ENCODE data around the gene NPR2. TPM values are rescaled to one million over a fixed set of nuclear protein-coding genes. Genes with fewer than 3 reads are reported as not detected.

NPR2 gene
- total and polyA plus RNA-seq, 2 of the 13 experiments (the other 11 are each of a cell fraction or from before 2014, with no cell fraction given): 7.4 to 9.4 TPM

DNA sequence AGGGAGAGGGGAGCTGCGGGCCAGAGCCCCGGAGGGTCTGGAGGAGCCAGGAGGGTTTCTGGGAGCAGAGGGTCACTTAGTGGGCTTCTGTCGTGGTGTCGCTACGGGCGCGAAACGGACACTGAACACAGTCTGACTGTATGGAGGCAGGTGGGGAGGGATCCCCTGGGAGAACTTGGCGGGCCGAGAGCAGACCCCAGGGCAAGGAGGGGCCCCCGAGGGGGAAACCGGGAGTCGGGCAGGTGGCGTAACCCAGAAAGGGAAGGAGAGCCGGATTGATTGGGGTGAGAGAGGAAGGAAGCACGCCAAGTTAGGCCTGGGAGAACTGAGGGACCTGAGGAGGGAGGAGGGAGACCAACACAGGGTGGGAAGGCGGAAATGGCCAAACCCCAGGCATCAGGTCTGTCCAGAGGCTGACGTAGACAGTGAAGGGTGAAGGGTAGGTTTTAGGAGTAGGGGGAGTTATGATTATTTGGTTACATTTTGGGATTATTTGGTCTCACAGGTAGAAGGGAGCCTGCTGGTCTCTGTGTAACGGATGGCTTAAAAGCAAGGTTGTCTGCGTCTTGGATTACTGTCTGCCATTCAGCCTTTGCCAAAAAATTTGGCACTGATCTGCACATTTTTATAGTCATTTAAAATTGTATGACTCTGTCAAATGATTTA is 34.0 kb upstream of the NPR2 start:
- in situ Hi-C loops (cut with HindIII; ENCODE audit: extremely low pct_ligation_motif_present, low pct_unique_long_range_greater_than_20kb) (no loop called here), intact Hi-C loops (cut with micrococcal nuclease; ENCODE audit: unreplicated experiment) (loop anchor here (2.0 kb wide), 1 partner anchor 21 kb away; no protein-coding TSS in a partner anchor)
- BruUV-seq (replicated peaks): no TSS peak
- peak; percentile 75 for FAIRE-seq
- peak overlapping the region; percentile 82 to 90 (median 89) for H3K4me3 ChIP-seq (replicated peaks in 1 of 3; ENCODE audit: insufficient read depth in 1 of 3, low read depth in 2 of 3, low read length in 3 of 3)
- under 1% methylated on average over 17 of the region's 20 CpGs for WGBS (ENCODE audit: low lambda C conversion rate)
- no peaks in the 10 kb centered on the region for H4K20me1 ChIP-seq (ENCODE audit: insufficient read depth, low read length)
- H3K4me1 ChIP-seq (ENCODE audit: insufficient read depth, low read length): peaks cover 33% of the 10 kb centered on the region
- POLR2A ChIA-PET: interaction anchor here (0.6 to 1.5 kb wide), 10 partner anchors 9 to 334 kb away, joined by 3 to 21 read pairs (median 4); partner anchors contain the start of genes CREB3, GBA2, RGP1 and TLN1
- H3K4me2 ChIP-seq (ENCODE audit: low read depth, low read length): peak overlapping the region; percentile 95
- H3K9me3 ChIP-seq (ENCODE audit: low read length): no peaks in the 10 kb centered on the region
- peak; percentile 80 for ATAC-seq
- CTCF ChIA-PET (ENCODE audit: low intra/inter-chr PET ratio, low total read pairs): interaction anchor here (0.6 kb wide), 1 partner anchor 135 kb away, joined by 4 read pairs; no protein-coding TSS in a partner anchor
- no peaks in the 10 kb centered on the region; a peak in 1 of 5 replicates for H3K27me3 ChIP-seq (ENCODE audit: control insufficient read depth in 1 of 2, insufficient read depth in 2 of 2, low read length in 2 of 2)
- peak overlapping the region; percentile 95 for H3K27ac ChIP-seq (ENCODE audit: extremely low read length, insufficient read depth, low read length)
- peak overlapping the region; percentile 83 for H3K9ac ChIP-seq (ENCODE audit: insufficient read depth, low read depth, low read length)
- peaks cover 39% of the 10 kb centered on the region for H3K79me2 ChIP-seq (ENCODE audit: insufficient read depth, low read length)
- H3K36me3 ChIP-seq (replicated peaks in 1 of 2; ENCODE audit: control insufficient read depth in 1 of 2, insufficient read depth in 2 of 2, low read length in 2 of 2): peaks cover 4 to 13% of the 10 kb centered on the region in 2 experiments; a peak in 2 of 5 replicates
- no peak overlapping the region for H2AFZ ChIP-seq (ENCODE audit: low read length)
- DNase-seq (ENCODE audit: low spot score): peak; percentile 35
- TF ChIP-seq ZNF737 (CRISPR knock-in tag; IDR thresholded peaks at IDR 0.05; ENCODE audit: borderline replicate concordance) (no peak), TP53 (CRISPR knock-in tag; conservative IDR thresholded peaks at IDR 0.05) (0 out of 2 replicates have a peak, but pooled peaks have one; percentile 1), ZNF430 (CRISPR knock-in tag; IDR thresholded peaks at IDR 0.05) (0 out of 2 replicates have a peak, but pooled peaks have one; percentile 22), DR1 (CRISPR knock-in tag; IDR thresholded peaks at IDR 0.05) (no peak), ZNF772 (CRISPR knock-in tag; IDR thresholded peaks at IDR 0.05) (0 out of 2 replicates have a peak, but pooled peaks have one; percentile 53), RBFOX2 (IDR thresholded peaks at IDR 0.05; ENCODE audit: low read depth, low read length) (peak; percentile 12; the same call in 1 of the 2 replicates), DNMT1 (CRISPR knock-in tag; IDR thresholded peaks at IDR 0.05) (0 out of 2 replicates have a peak, but pooled peaks have one; percentile 5), NFKB2 (CRISPR knock-in tag; IDR thresholded peaks at IDR 0.05; ENCODE audit: borderline replicate concordance) (peak; percentile 35; the same call in 1 of the 2 replicates), AGO1 (IDR thresholded peaks at IDR 0.05; ENCODE audit: low read depth, low read length, poor library complexity, severe bottlenecking) (peak; percentile 86), ZNF557 (CRISPR knock-in tag; IDR thresholded peaks at IDR 0.05) (0 out of 2 replicates have a peak, but pooled peaks have one; percentile 53), ZNF230 (CRISPR knock-in tag; IDR thresholded peaks at IDR 0.05) (no peak), ZNF616 (CRISPR knock-in tag; IDR thresholded peaks at IDR 0.05; ENCODE audit: low read depth) (0 out of 2 replicates have a peak, but pooled peaks have one; percentile 2), KLF12 (CRISPR knock-in tag; IDR thresholded peaks at IDR 0.05; ENCODE audit: borderline replicate concordance) (peak; percentile 27; the same call in 1 of the 2 replicates), NR2F2 (IDR thresholded peaks at IDR 0.05; ENCODE audit: borderline replicate concordance, low read depth) (peak; percentile 34; the same call in 1 of the 2 replicates)
- TF ChIP-seq, protein P1, sequence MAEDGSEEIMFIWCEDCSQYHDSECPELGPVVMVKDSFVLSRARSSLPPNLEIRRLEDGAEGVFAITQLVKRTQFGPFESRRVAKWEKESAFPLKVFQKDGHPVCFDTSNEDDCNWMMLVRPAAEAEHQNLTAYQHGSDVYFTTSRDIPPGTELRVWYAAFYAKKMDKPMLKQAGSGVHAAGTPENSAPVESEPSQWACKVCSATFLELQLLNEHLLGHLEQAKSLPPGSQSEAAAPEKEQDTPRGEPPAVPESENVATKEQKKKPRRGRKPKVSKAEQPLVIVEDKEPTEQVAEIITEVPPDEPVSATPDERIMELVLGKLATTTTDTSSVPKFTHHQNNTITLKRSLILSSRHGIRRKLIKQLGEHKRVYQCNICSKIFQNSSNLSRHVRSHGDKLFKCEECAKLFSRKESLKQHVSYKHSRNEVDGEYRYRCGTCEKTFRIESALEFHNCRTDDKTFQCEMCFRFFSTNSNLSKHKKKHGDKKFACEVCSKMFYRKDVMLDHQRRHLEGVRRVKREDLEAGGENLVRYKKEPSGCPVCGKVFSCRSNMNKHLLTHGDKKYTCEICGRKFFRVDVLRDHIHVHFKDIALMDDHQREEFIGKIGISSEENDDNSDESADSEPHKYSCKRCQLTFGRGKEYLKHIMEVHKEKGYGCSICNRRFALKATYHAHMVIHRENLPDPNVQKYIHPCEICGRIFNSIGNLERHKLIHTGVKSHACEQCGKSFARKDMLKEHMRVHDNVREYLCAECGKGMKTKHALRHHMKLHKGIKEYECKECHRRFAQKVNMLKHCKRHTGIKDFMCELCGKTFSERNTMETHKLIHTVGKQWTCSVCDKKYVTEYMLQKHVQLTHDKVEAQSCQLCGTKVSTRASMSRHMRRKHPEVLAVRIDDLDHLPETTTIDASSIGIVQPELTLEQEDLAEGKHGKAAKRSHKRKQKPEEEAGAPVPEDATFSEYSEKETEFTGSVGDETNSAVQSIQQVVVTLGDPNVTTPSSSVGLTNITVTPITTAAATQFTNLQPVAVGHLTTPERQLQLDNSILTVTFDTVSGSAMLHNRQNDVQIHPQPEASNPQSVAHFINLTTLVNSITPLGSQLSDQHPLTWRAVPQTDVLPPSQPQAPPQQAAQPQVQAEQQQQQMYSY (CRISPR knock-in tag; IDR thresholded peaks at IDR 0.05): 0 out of 2 replicates have a peak, but pooled peaks have one; percentile 27
- TF ChIP-seq, protein P2, sequence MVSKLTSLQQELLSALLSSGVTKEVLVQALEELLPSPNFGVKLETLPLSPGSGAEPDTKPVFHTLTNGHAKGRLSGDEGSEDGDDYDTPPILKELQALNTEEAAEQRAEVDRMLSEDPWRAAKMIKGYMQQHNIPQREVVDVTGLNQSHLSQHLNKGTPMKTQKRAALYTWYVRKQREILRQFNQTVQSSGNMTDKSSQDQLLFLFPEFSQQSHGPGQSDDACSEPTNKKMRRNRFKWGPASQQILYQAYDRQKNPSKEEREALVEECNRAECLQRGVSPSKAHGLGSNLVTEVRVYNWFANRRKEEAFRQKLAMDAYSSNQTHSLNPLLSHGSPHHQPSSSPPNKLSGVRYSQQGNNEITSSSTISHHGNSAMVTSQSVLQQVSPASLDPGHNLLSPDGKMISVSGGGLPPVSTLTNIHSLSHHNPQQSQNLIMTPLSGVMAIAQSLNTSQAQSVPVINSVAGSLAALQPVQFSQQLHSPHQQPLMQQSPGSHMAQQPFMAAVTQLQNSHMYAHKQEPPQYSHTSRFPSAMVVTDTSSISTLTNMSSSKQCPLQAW (CRISPR knock-in tag; IDR thresholded peaks at IDR 0.05): 0 out of 2 replicates have a peak, but pooled peaks have one; percentile 13
- TF ChIP-seq, protein P3, sequence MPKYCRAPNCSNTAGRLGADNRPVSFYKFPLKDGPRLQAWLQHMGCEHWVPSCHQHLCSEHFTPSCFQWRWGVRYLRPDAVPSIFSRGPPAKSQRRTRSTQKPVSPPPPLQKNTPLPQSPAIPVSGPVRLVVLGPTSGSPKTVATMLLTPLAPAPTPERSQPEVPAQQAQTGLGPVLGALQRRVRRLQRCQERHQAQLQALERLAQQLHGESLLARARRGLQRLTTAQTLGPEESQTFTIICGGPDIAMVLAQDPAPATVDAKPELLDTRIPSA (CRISPR knock-in tag; IDR thresholded peaks at IDR 0.05; ENCODE audit: borderline replicate concordance): 0 out of 2 replicates have a peak, but pooled peaks have one; percentile 55
